ENCODE measurements around the gene SHC4. TPM values are rescaled to one million over a fixed set of nuclear protein-coding genes. Genes with fewer than 3 reads are reported as not detected.

Gene SHC4
- total RNA-seq, 6 donors from 2014 or later: under 0.01 to 0.59 (median 0.20) TPM; not detected in 2

DNA sequence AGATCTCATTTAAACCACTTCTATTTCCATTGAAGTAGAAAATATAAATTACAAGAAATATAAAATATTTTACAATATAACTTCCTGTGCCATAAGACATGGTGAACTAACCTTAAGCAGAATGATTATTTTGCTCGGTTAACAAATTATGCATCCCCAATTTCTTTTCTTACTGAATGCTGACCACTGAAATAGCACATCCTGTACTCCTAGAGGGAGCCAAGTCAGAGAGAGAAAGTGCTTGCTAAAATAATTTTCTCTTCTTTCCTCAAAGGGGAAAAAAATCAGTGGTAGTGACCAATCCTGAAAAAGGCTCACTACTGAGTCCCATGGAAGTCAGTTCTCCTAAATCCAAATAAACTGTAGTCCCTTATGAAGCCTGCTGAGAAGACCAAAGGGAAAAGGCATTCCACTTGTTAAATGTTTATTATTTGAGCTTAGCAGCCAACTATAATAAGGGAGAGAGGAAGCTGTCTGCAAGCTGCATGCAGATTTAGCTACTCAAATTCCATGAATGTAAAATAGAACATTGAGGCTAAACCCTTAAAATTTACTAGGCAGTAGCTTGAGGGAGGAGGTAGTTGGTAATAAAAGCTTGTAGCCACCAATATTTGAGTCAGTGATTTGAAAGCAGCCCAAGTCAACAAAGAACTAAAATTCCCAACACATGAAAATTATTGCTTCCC, 185.9 kb downstream of the SHC4 start:
- ATAC-seq (ENCODE audit: low FRiP score in 2 of 2) (no peak), DNase-seq (no peak)
- no peaks in the 10 kb centered on the region for H3K4me1 ChIP-seq
- WGBS, 2 donors: 69 to 85% methylated on average over 1 of the region's 1 CpG
- no peak for TF ChIP-seq POLR2AphosphoS5 (IDR thresholded peaks at IDR 0.05)
- no peak for TF ChIP-seq EP300 (IDR thresholded peaks at IDR 0.05)
- no peak for TF ChIP-seq POLR2A (IDR thresholded peaks at IDR 0.05)
- TF ChIP-seq, protein P1, sequence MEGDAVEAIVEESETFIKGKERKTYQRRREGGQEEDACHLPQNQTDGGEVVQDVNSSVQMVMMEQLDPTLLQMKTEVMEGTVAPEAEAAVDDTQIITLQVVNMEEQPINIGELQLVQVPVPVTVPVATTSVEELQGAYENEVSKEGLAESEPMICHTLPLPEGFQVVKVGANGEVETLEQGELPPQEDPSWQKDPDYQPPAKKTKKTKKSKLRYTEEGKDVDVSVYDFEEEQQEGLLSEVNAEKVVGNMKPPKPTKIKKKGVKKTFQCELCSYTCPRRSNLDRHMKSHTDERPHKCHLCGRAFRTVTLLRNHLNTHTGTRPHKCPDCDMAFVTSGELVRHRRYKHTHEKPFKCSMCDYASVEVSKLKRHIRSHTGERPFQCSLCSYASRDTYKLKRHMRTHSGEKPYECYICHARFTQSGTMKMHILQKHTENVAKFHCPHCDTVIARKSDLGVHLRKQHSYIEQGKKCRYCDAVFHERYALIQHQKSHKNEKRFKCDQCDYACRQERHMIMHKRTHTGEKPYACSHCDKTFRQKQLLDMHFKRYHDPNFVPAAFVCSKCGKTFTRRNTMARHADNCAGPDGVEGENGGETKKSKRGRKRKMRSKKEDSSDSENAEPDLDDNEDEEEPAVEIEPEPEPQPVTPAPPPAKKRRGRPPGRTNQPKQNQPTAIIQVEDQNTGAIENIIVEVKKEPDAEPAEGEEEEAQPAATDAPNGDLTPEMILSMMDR (IDR thresholded peaks at IDR 0.05): no peak
- no peaks in the 10 kb centered on the region for H3K9me3 ChIP-seq
- no peak overlapping the region for H3K4me3 ChIP-seq
- peaks cover 0 to 11% (median 7%) of the 10 kb centered on the region in 4 donors for H3K36me3 ChIP-seq
- no peak overlapping the region for H3K27ac ChIP-seq
- H3K27me3 ChIP-seq: no peaks in the 10 kb centered on the region

DNA sequence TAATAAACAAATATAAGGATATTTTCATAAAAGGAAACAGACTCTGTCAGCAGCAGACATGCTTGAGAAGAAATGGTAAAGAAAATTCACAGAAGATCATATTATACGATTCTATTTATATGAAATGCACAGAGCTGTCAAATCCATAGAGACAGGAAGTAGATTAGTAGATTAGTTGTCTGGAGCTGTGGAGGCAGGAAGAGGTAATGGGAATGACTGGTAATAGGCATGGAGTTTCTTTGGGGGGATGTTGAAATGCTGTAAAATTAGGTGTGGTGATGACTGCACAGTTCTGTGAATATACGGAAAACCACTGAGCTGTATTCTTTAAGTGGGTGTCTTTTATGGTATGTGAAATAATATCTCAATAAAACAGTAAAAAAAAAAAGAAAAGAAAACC, 188.2 kb downstream of the SHC4 start:
- H3K4me3 ChIP-seq: no peak overlapping the region
- WGBS, 2 donors: 73 to 79% methylated on average over 2 of the region's 2 CpGs
- no peaks in the 10 kb centered on the region for H3K4me1 ChIP-seq
- ATAC-seq (ENCODE audit: low FRiP score in 2 of 2): no peak
- TF ChIP-seq EP300 (IDR thresholded peaks at IDR 0.05) (no peak), POLR2A (IDR thresholded peaks at IDR 0.05) (no peak), POLR2AphosphoS5 (IDR thresholded peaks at IDR 0.05) (no peak)
- TF ChIP-seq, protein P1 (IDR thresholded peaks at IDR 0.05): no peak
- no peak for DNase-seq
- no peaks in the 10 kb centered on the region for H3K27me3 ChIP-seq
- no peaks in the 10 kb centered on the region for H3K9me3 ChIP-seq
- no peaks in the 10 kb centered on the region for H3K36me3 ChIP-seq
- H3K27ac ChIP-seq: no peak overlapping the region

DNA sequence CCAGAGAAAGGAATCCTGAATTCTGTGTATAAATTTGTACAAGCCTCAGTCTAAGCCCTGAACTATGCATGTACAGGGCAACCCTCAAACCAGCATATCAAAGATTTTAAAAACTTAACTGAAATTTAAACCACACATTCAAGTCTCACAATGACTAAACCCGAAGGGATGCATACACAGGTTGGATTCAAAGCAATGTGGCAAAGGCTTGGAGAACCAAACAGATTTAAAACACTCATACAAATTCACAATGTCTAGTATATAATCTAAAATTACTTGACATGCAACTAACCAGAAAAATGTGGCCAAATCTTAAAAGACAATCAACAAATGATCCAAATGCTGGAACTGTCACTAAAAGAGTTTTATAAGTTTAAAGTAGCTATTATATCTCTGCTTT, 189.2 kb downstream of the SHC4 start:
- Histone ChIP-seq H3K27me3 (no peaks in the 10 kb centered on the region), H3K4me1 (no peaks in the 10 kb centered on the region), H3K36me3 (no peaks in the 10 kb centered on the region), H3K4me3 (no peak overlapping the region), H3K9me3 (no peaks in the 10 kb centered on the region), H3K27ac (no peak overlapping the region)
- WGBS, 2 donors: 86 to 96% methylated on average over 1 of the region's 1 CpG
- no peak for TF ChIP-seq EP300 (IDR thresholded peaks at IDR 0.05)
- TF ChIP-seq POLR2A (IDR thresholded peaks at IDR 0.05): no peak
- TF ChIP-seq, protein P1 (IDR thresholded peaks at IDR 0.05): no peak
- TF ChIP-seq POLR2AphosphoS5 (IDR thresholded peaks at IDR 0.05): no peak
- DNase-seq (no peak), ATAC-seq (ENCODE audit: low FRiP score in 2 of 2) (no peak)

Small RNA genes within 50 kb of the gene (small RNA-seq; reads per million reads assigned to genes)
- 0 reads per million in 4 donors for gene RF00019

Other genes with a start within 250 kb of the SHC4 start
- 10 to 100 TPM in 3 of 6 donors, 1 to 10 TPM in 3; 2.3 to 58.9 (median 8.4) TPM for gene CEP152, start 152.8 kb downstream of the SHC4 start, total RNA-seq
- 100 to 1,000 TPM in 4 of 6 donors, 10 to 100 TPM in 2; 56.6 to 147 (median 109) TPM for gene EID1, start 85.8 kb downstream of the SHC4 start, total RNA-seq
- 100 to 1,000 TPM in 4 of 6 donors, 10 to 100 TPM in 2; 71.4 to 286 (median 155) TPM for gene SECISBP2L, start 82.5 kb upstream of the SHC4 start, total RNA-seq
- gene COPS2, start 191.7 kb upstream of the SHC4 start, total RNA-seq: 10 to 100 TPM; 16.8 to 65.0 (median 43.0) TPM
- gene GALK2, start 206.3 kb upstream of the SHC4 start, total RNA-seq: 10 to 100 TPM; 14.2 to 63.9 (median 40.7) TPM